Measurements from ENCODE around the gene PRR14. TPM values are rescaled to one million over a fixed set of nuclear protein-coding genes. Genes with fewer than 3 reads are reported as not detected.

The PRR14 gene
- total RNA-seq (2012; rRNA removed) (1.4 and 2.2 TPM in 2 replicates), polyA plus RNA-seq (2012; rRNA removed) (11.8 and 11.9 TPM in 2 replicates), Bru-seq, nascent RNA (percentile 48 among the genes with signal in this experiment), BruChase-seq, experiment 1, labeled RNA remaining after a 6-hour chase (percentile 57 among the genes with signal in this experiment), BruChase-seq, experiment 2, labeled RNA remaining after a 2-hour chase (percentile 51 among the genes with signal in this experiment)
- polyA plus RNA-seq (2012; cell fraction: cytosol; rRNA removed) = 8.8 and 11.3 TPM in 2 replicates
- 43.3 and 60.6 TPM in 2 replicates for polyA plus RNA-seq (2012; cell fraction: nucleus; rRNA removed; ENCODE audit: low replicate concordance)
- long read RNA-seq, partial matches to known transcripts = 4 of 5 reads
- long read RNA-seq, other reads (novel, unspliced or antisense) = 0 of 5 reads

DNA sequence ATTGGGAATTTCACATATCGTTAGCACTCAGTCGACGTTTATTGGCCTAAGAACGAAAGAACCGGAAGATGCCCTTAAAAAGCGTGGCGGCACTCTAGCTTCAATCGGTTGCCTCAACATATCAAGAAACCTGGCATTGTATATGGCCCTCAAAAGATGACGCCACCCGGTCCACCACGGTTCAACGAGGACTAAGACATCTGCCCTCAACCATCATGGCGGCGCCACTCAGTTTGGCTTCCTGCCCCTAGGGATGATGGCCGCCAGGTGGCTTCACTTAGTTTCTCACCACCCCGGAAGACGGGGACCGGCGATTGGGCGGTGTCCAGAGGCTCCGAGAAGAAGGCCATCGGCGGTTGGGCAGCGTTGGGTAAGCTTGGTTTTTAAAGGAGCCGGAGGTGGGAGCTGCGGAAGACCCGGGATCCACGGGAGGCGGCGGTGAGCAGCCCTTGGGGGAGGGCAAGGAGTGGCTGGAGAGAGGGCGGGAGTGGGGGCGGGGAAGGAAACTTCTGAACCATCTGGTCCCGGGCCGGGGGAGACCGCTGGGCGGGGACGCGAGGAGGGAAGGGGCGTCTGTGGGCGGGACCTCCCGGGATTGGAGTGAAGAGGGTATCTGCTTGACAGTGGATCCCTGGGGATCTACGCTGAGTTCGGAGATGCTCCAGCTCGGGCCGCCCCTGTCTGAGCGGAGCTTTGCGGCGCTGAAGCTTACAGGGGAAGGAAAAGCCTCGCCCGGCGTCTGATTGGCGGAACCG lies at the start of gene PRR14:
Gene PRR14 (plus strand): TSS at position 592 of the 755 bp plus-strand sequence. CDS start 686 bp downstream, outside the sequence.
- Histone ChIP-seq H4K5ac (ENCODE audit: low read depth, low read length) (peak within 1 kb of the TSS; percentile 99), H3K9ac (ENCODE audit: low read depth, low read length) (peak within 1 kb of the TSS; percentile 82), H3K27me3 (ENCODE audit: control insufficient read depth, insufficient read depth, low read length) (no peaks in the 10 kb centered on the region), H4K8ac (ENCODE audit: low read depth in 2 of 2, low read length in 2 of 2) (peak within 1 kb of the TSS; percentile 92 to 97), H3K27ac (ENCODE audit: insufficient read depth, low read length) (peak within 1 kb of the TSS; percentile 73), H3K4me1 (ENCODE audit: control insufficient read depth, insufficient read depth, low read length) (peaks cover 6% of the 10 kb centered on the region; the same call in 1 of the 2 replicates), H3K79me1 (ENCODE audit: low read depth in 1 of 2, low read length in 2 of 2) (peaks cover 14 to 30% of the 10 kb centered on the region in 2 experiments), H3K4me3 (ENCODE audit: insufficient read depth, low read depth, low read length) (peak within 1 kb of the TSS; percentile 84), H2BK120ac (ENCODE audit: low read depth, low read length) (peak within 1 kb of the TSS; percentile 78), H4K20me1 (ENCODE audit: insufficient read depth, low read length) (no peaks in the 10 kb centered on the region), H3K36me3 (ENCODE audit: control insufficient read depth, insufficient read depth, low read length) (peaks cover 20% of the 10 kb centered on the region), H2AK5ac (ENCODE audit: low read depth, low read length) (peak within 1 kb of the TSS; percentile 50), H3K9me3 (ENCODE audit: control insufficient read depth, insufficient read depth, low read length) (no peaks in the 10 kb centered on the region), H3K56ac (ENCODE audit: extremely low read depth, insufficient read depth, low read length) (peak within 1 kb of the TSS; percentile 63), H3K4ac (ENCODE audit: low read depth, low read length) (peak within 1 kb of the TSS; percentile 83), H3K18ac (ENCODE audit: low read depth, low read length) (peak within 1 kb of the TSS; percentile 68), H4K91ac (ENCODE audit: insufficient read depth, low read depth, low read length) (peak within 1 kb of the TSS; percentile 78), H3K14ac (replicated peaks; ENCODE audit: low read depth, low read length) (peak within 1 kb of the TSS; percentile 86), H3K4me2 (ENCODE audit: low read depth, low read length) (peak within 1 kb of the TSS; percentile 95), H2BK5ac (ENCODE audit: low read depth, low read length, poor library complexity, severe bottlenecking) (peak within 1 kb of the TSS; percentile 74), H2AK9ac (replicated peaks; ENCODE audit: low read depth, low read length, poor library complexity) (peak within 1 kb of the TSS; percentile 88), H2BK15ac (ENCODE audit: low read depth, low read length) (peak within 1 kb of the TSS; percentile 50; the same call in 1 of the 3 replicates), H3K23ac (ENCODE audit: low read depth, low read length) (peak within 1 kb of the TSS; percentile 83), H2AFZ (replicated peaks; ENCODE audit: low read length, poor library complexity) (peak within 1 kb of the TSS; percentile 96), H2BK20ac (ENCODE audit: low read depth, low read length) (peak within 1 kb of the TSS; percentile 45; the same call in 1 of the 2 replicates), H3K9me1 (ENCODE audit: insufficient read depth, low read length) (no peaks in the 10 kb centered on the region)
- WGBS, 2 experiments (ENCODE audit: extremely low coverage in 2 of 2, insufficient read length in 1 of 2) = 3% methylated on average over 33 of the region's 53 CpGs; no CpG with 5 or more reads in 1 of the 2 experiments
- in situ Hi-C loops (cut with MboI; ENCODE audit: low sequenced_read_pairs) (no loop called here), dilution Hi-C loops (cut with HindIII; ENCODE audit: low sequenced_read_pairs, unreplicated experiment) (no loop called here), intact Hi-C loops (cut with micrococcal nuclease) (loop anchor here (2.0 kb wide), 1 partner anchor 124 kb away; the partner anchor contains the start of gene ZNF768)
- no TSS peak for BruUV-seq (replicated peaks)
- ChIA-PET POLR2A (ENCODE audit: unreplicated experiment) (no interaction called here), CTCF (interaction anchor here (1.2 kb wide), 1 partner anchor 16 kb away, joined by 3 read pairs; no protein-coding TSS in a partner anchor)
- ATAC-seq (ENCODE audit: low read depth) (peak; percentile 89), DNase-seq (peak; percentile 99)
- TF ChIP-seq, protein P1, sequence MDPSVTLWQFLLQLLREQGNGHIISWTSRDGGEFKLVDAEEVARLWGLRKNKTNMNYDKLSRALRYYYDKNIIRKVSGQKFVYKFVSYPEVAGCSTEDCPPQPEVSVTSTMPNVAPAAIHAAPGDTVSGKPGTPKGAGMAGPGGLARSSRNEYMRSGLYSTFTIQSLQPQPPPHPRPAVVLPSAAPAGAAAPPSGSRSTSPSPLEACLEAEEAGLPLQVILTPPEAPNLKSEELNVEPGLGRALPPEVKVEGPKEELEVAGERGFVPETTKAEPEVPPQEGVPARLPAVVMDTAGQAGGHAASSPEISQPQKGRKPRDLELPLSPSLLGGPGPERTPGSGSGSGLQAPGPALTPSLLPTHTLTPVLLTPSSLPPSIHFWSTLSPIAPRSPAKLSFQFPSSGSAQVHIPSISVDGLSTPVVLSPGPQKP (IDR thresholded peaks at IDR 0.05; ENCODE audit: borderline replicate concordance, low read depth, low read length) = peak; percentile 91
- no peak for TF ChIP-seq BHLHE40 (IDR thresholded peaks at IDR 0.05; ENCODE audit: low read depth, low read length)
- peak; percentile 68; the same call in 1 of the 2 replicates for TF ChIP-seq MAZ (IDR thresholded peaks at IDR 0.05; ENCODE audit: borderline replicate concordance, low read depth, low read length)
- peak; percentile 37; the same call in 1 of the 2 replicates for TF ChIP-seq FOS (IDR thresholded peaks at IDR 0.05; ENCODE audit: low read depth, low read length)
- TF ChIP-seq SMC3 (IDR thresholded peaks at IDR 0.05; ENCODE audit: low read depth, low read length) = no peak
- no peak for TF ChIP-seq MAFK (IDR thresholded peaks at IDR 0.05; ENCODE audit: low read depth, low read length)
- peak; percentile 58 for TF ChIP-seq CEBPB (IDR thresholded peaks at IDR 0.05; ENCODE audit: low read depth, low read length)
- TF ChIP-seq, protein P2, sequence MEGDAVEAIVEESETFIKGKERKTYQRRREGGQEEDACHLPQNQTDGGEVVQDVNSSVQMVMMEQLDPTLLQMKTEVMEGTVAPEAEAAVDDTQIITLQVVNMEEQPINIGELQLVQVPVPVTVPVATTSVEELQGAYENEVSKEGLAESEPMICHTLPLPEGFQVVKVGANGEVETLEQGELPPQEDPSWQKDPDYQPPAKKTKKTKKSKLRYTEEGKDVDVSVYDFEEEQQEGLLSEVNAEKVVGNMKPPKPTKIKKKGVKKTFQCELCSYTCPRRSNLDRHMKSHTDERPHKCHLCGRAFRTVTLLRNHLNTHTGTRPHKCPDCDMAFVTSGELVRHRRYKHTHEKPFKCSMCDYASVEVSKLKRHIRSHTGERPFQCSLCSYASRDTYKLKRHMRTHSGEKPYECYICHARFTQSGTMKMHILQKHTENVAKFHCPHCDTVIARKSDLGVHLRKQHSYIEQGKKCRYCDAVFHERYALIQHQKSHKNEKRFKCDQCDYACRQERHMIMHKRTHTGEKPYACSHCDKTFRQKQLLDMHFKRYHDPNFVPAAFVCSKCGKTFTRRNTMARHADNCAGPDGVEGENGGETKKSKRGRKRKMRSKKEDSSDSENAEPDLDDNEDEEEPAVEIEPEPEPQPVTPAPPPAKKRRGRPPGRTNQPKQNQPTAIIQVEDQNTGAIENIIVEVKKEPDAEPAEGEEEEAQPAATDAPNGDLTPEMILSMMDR (conservative IDR thresholded peaks at IDR 0.05; ENCODE audit: low read depth, low read length) = peak; percentile 27
- no peak for TF ChIP-seq CHD1 (IDR thresholded peaks at IDR 0.05; ENCODE audit: low read depth, low read length)
